GM12872 (cell line): ENCODE measurements around the gene ZNF337.

Source experiments
- CTCF ChIP-seq: IDR thresholded peaks from 3 replicates; pipeline ENCODE4 v1.5.1; 2011; ENCODE audit warnings: low read depth, mild to moderate bottlenecking, low read length, moderate library complexity; ENCODE audit not compliant: insufficient read depth

ZNF337 gene

GRCh38 chr20:25659999-25660398 lies 36.7 kb downstream of the ZNF337 start:
- no peak for TF ChIP-seq CTCF

- TF ChIP-seq CTCF: no peak
Measured at GRCh38 chr20:25654487-25654886, 42.2 kb downstream of the ZNF337 start.

DNA sequence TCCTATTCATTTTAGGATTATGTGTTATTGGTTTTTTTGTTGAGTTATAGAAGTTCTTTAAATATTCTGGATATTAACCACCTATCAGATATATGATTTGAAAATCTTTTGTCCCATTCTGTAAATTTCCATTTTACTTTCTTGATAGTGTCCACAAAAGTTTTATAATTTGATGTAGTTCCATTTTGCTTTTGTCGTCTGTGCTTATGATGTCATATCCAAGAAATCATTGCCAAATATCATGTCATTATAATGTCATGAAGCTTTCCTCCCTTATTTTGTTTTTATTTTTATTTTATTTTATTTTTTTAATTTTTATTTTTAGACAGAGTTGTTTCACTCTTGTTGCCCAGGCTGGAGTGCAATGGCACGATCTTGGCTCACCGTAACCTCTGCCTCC lies 51.8 kb downstream of the ZNF337 start:
- TF ChIP-seq CTCF: no peak

DNA sequence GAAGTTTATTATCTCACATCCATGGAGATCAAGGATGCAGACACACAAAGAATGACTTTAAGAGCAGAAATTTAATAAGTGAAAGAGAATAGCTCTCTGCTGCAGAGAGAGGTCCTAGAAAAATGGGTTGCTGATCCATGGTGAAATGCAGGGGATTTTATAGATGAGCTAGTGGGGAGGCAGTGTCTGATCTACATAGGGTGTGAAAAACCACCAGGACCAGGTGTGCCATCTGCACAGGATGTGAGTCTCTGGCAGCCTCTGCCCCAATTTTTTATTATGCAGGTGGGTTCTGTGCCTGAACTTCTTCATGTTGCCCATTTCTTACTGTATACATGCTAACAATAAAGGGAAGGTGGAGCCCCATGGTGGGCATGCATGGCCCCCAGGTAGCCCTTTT lies 52.9 kb downstream of the ZNF337 start:
- no peak for TF ChIP-seq CTCF

- TF ChIP-seq CTCF: no peak
Measured at GRCh38 chr20:25637247-25637646, 59.4 kb downstream of the ZNF337 start.

DNA sequence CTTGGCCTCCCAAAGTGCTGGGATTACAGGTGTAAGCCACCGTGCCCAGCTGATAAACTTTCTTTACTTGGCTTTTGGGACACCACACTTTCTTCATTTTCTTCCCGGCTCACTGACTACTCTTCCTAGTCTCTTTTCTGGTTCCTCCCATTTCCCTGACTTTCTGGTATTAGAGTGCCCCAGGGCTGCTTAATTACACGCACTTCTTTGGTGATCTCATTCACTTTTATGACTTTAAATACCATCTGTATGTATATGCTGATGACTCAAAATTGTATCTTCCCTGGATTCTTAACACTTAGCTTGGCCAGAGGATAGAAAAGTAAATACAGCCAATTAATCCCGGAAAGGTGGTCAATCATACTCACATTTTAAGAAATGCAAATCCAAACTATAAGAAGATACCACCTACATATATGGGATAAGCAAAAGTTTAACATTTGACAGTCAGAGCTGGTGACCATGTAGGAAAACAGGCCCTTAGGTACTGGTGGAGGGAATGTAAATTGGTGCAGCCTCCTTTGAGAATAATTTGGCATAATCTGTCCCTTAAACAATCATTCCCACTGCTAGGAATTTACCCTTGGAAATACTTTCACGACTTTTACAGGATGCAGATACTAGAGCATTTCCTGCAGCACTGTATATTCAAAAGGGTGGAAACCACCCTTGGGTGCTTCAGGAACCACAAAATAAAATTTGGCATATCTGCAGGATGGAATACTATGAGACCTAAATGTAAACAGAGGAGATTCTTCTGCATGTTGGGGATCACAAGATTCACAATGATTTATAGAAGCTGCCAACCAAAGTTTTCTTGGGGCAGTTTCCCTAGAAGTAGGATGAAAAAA lies 63.5 kb downstream of the ZNF337 start:
- TF ChIP-seq CTCF: no peak

- no peak for TF ChIP-seq CTCF
Measured at GRCh38 chr20:25629816-25630499, 66.7 kb downstream of the ZNF337 start.
